ENCODE data around the gene TRIOBP.
A peak's percentile ranks its signal among the peaks of the same experiment; 100 is the strongest.

The TRIOBP gene

GRCh38 chr22:37657590-37658132 is 39.2 kb upstream of the TRIOBP start:
- TF ChIP-seq, protein P1, sequence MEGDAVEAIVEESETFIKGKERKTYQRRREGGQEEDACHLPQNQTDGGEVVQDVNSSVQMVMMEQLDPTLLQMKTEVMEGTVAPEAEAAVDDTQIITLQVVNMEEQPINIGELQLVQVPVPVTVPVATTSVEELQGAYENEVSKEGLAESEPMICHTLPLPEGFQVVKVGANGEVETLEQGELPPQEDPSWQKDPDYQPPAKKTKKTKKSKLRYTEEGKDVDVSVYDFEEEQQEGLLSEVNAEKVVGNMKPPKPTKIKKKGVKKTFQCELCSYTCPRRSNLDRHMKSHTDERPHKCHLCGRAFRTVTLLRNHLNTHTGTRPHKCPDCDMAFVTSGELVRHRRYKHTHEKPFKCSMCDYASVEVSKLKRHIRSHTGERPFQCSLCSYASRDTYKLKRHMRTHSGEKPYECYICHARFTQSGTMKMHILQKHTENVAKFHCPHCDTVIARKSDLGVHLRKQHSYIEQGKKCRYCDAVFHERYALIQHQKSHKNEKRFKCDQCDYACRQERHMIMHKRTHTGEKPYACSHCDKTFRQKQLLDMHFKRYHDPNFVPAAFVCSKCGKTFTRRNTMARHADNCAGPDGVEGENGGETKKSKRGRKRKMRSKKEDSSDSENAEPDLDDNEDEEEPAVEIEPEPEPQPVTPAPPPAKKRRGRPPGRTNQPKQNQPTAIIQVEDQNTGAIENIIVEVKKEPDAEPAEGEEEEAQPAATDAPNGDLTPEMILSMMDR (conservative IDR thresholded peaks at IDR 0.05; ENCODE audit: low read depth) = no peak
- POLR2A ChIA-PET (ENCODE audit: low non-redundant PET) = interaction anchor here (0.6 to 1.0 kb wide), 2 partner anchors 18 to 1133 kb away, joined by 3 to 6 read pairs; partner anchors contain the start of gene LGALS1
- CTCF ChIA-PET = interaction anchor here (0.6 to 1.9 kb wide), 3 partner anchors 14 to 60 kb away, joined by 3 to 6 read pairs (median 3); no protein-coding TSS in a partner anchor
- DNase-seq (ENCODE audit: low spot score) = no peak
- peak overlapping the region; percentile 80 for H3K27ac ChIP-seq

GRCh38 chr22:37658133-37659065 is 38.4 kb upstream of the TRIOBP start, which contains the start of gene PDXP:
TSS of gene PDXP (plus strand) at chr22:37658723. CDS start at chr22:37658783, 60 bp downstream.
- peak within 1 kb of the TSS; percentile 80 for H3K27ac ChIP-seq
- TF ChIP-seq, protein P1 (conservative IDR thresholded peaks at IDR 0.05; ENCODE audit: low read depth) = no peak

GRCh38 chr22:37659066-37659896 is 37.6 kb upstream of the TRIOBP start:
- H3K27ac ChIP-seq = peak overlapping the region; percentile 80
- TF ChIP-seq, protein P1 (conservative IDR thresholded peaks at IDR 0.05; ENCODE audit: low read depth) = no peak
- ChIA-PET CTCF (interaction anchor here (1.9 kb wide), 1 partner anchor 16 kb away, joined by 6 read pairs; no protein-coding TSS in a partner anchor), POLR2A (ENCODE audit: low non-redundant PET) (interaction anchor here (0.8 kb wide), 1 partner anchor 75 kb away, joined by 3 read pairs; no protein-coding TSS in a partner anchor)
- no peak for DNase-seq (ENCODE audit: low spot score)

More at GRCh38 chr22:37658133-37659065, 38.4 kb upstream of the TRIOBP start, which contains the start of gene PDXP:
- peak; percentile 97 for DNase-seq (ENCODE audit: low spot score)
- ChIA-PET POLR2A (ENCODE audit: low non-redundant PET) (interaction anchor here (0.8 to 1.0 kb wide), 2 partner anchors 17 to 76 kb away, joined by 3 read pairs; partner anchors contain the start of gene LGALS1), CTCF (interaction anchor here (0.6 to 1.9 kb wide), 2 partner anchors 15 to 342 kb away, joined by 3 to 6 read pairs; no protein-coding TSS in a partner anchor)

GRCh38 chr22:37659897-37660708 is 36.7 kb upstream of the TRIOBP start:
- CTCF ChIA-PET = no interaction called here
- POLR2A ChIA-PET (ENCODE audit: low non-redundant PET) = no interaction called here

DNA sequence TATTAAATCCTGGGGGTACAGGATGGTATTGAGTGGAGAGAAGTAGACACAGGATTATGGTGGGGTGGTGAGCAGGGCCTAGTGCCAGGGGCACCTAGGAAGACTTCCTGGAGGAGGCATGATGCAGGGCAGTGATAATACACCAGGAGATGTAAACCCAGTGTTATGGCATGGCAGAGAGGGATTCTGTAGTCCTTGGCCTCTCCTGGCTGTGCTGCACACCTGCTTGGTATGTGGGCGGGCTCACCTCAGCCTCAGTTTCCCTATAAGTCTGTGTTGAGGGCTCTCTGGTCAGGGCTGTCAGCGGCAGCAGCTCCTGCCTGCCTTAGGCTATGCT is 36.2 kb upstream of the TRIOBP start:
- DNase-seq (ENCODE audit: low spot score) = no peak
- peak overlapping the region; percentile 80 for H3K27ac ChIP-seq
- TF ChIP-seq, protein P1 (conservative IDR thresholded peaks at IDR 0.05; ENCODE audit: low read depth) = no peak
- POLR2A ChIA-PET (ENCODE audit: low non-redundant PET) = no interaction called here
- CTCF ChIA-PET = no interaction called here

More at GRCh38 chr22:37659897-37660708, 36.7 kb upstream of the TRIOBP start:
- no peak for DNase-seq (ENCODE audit: low spot score)
- peak overlapping the region; percentile 80 for H3K27ac ChIP-seq
- TF ChIP-seq, protein P1 (conservative IDR thresholded peaks at IDR 0.05; ENCODE audit: low read depth) = no peak
